ACHN (cell line): ENCODE results near the gene MXD3.
"Not testable (repeated sequence)": the region's sequence is repeated elsewhere in the genome, so short reads cannot be mapped to it uniquely, and the experiment has no call there.

Experiments
- DNase-seq: peaks from one replicate; pipeline ENCODE4 v3.0.0-alpha.2; 2015
- in situ Hi-C: cut with HindIII; loops from 2 replicates; pipeline ENCODE4 v1.10.0; 2017; ENCODE audit warnings: low sequenced_read_pairs, low pct_ligation_motif_present, low pct_unique_long_range_greater_than_20kb

MXD3 gene

DNA sequence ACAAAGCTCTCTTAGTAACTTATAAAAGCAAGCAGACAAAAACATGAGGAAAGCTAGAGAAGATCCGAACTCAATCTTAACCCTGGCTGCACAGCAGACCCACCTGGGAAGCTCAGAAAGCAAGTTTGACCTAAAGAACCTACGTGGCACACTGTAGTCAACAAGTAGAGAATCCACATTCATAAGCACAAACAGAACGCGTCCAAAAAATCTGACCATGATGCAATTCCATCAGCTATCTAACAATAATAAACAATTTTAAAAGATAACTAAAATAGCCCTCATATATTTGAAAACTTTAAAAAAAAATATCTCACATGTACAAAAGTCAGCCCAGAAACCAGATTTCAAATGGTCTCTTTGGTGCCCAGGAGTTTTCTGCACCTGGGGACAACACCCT lies 35.1 kb upstream of the MXD3 start:
- in situ Hi-C loops, result no loop called here
- DNase-seq, result no peak

DNA sequence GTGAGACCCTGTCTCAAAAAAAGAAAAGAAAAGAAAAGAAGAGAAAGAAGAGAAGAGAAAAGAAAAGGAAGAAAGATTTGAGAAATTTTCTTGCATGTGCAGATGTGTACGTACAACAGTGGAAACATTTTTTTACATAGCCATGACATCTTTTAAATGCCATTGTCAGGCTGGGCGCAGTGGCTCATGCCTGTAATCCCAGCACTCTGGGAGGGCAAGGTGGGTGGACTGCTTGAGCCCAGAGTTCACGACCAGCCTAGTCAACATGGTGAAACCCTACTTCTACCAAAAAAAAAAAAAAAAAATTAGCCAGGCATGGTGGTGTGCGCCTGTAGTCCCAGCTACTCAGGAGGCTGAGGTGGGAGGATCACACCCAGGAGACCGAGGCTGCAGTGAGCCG lies 33.2 kb upstream of the MXD3 start:
- no peak for DNase-seq
- in situ Hi-C loops, result no loop called here

DNA sequence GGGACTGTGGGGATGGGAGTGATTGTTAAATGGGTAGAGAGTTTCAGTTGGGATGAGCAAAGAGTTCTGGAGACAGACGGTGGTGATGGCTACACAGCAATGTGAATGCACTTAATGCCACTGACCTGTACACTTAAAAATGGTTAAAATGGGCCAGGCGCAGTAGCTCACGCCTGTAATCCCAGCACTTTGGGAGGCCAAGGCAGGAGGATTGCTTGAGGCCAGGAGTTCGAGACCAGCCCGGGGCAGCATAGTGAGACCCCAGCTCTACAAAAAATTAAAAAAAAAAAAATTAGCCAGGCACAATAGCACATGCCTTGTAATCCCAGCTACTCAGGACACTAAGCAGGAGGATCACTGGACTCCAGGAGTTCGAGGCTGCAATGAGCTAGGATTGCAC lies 32.1 kb upstream of the MXD3 start:
- no peak for DNase-seq
- in situ Hi-C loops, result no loop called here

DNA sequence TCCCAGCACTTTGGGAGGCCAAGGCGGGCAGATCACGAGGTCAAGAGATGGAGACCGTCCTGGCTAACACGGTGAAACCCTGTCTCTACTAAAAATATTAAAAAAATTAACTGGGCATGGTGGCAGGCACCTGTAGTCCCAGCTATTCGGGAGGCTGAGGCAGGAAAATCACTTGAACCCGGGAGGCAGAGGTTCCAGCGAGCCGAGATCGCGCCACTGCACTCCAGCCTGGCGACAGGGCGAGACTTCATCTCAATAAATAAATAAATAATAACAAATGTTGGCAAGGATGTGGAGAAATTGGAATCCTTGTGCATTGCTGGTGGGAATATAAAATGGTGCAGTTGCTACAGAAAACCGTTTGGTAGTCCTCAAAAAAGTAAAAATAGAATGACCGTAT lies 31.3 kb upstream of the MXD3 start:
- DNase-seq, in situ Hi-C loops: not testable (repeated sequence)

DNA sequence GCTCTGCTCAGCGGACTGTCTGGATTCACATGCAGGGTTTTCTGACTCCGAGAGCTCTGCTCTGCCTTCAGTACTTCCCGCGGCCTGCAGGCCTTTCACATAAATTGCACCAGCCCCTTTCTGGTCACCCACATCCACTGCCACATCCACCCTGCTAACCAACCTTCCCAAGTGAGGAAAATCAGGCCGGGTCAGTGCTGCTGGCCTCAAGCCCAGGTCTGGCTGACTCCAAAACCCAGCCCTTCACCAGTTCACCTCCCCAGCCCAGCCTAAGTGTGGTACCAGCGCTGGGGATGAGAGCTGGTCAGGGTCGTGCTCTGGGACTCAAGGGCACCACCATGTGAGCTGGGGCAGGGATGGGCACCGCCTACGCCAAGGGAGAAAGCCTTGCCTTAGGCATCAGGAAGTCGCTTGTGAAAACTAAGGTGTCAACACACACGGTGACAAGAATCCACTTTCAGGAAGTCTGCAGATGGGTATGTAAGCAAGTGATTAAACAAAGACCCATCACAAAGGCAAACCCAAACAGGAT lies 27.5 kb upstream of the MXD3 start:
- DNase-seq, result no peak
- in situ Hi-C loops, result no loop called here

DNA sequence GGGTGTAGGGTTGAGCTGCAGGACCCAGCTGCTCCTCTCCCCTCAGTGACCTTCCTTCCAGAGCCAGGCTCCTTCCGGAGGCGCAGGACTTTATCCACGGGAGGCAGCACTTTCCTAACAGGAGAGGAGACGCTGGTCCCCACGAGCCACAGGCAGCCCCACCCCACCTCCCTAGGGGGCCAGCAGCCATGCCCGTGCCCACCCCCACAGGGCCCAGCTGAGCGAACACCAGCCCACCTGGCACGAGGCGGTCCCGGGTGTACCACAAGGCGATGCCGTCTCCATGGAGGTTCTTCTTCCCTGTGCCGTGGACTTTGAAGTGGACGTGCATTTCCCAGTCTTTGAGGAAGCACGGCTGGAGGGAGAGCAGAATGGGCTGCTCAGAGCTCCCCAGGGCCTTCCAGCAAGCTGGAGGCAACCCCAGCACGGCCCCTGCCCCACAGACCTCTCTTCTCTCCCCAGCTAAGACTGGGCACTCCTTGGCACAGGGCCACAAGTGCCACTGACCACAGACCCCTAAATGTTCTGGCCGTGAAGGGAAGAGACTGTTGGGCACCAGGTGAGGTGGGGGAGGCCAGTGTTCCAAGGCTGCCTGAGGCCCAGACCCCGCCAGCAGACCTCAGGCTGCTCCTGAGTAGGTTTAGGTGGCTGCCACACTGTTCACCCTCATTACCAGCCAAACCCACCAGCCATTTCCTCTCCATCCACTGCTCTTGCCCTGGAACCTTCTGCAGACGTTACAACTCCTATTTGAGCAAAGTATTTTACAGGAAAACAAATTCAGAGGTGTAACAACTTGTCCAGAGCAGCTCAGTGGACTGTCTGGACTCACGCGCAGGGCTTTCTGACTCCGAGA lies 26.8 kb upstream of the MXD3 start:
- in situ Hi-C loops, result no loop called here
- no peak for DNase-seq

DNA sequence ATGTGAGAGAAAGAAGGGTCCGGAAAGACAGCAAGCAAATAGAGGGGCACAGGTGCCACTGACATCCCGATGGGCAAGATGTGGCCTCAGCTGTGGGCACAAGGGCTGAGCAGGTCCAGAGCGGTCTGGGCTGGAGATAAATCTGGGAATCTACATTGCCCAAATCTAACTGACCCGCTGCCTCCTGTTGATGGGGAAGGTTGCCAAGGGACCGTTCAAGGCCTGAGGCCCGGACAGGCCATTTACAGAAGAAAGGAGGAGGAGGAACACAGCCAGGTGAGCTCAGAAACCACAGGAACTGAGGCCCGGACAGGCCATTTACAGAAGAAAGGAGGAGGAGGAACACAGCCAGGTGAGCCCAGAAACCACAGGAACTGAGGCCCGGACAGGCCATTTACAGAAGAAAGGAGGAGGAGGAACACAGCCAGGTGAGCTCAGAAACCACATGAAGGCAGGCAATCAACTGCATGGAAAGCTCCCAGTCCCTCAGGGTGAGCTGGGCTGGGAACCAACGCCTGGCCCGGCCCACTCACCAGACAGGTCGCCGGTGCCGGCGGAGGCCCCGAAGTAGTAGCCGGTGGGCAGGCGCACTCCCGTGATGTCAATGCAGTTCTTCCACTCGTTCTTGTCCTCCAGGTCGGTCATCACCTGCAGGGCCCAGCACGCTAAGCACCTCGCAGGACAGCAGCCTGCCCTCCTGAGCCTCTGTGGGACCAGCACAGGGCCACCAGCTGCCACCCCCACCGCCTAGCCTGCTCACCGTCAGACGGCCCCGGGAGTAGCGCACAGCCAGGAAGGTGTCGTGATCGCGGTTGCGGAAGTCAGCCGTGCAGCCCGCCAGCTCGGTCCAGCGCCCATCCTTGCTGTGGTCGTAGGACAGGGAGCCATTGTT lies 25.2 kb upstream of the MXD3 start:
- in situ Hi-C loops, result no loop called here
- no peak for DNase-seq

DNA sequence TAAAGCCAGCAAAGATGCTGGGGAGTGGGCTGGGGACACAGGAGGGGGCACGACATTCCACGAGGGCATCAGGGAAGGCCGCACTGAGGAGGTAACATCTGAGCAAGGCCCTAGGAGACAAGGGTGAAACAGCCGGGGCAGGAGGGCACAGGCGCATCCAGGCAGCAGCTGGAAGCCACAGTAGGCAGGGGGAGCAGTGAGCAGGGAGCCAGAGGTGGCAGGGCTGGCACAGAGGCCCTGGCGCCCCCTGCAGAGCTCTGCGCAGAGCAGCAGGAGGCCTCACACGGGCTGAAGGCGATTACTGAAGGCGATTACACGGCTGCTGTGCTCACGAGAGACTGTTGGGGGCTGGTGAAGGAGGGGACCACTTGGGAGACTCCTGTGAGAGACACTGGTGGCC lies 24.4 kb upstream of the MXD3 start:
- in situ Hi-C loops, result no loop called here
- peak; percentile 69 for DNase-seq

DNA sequence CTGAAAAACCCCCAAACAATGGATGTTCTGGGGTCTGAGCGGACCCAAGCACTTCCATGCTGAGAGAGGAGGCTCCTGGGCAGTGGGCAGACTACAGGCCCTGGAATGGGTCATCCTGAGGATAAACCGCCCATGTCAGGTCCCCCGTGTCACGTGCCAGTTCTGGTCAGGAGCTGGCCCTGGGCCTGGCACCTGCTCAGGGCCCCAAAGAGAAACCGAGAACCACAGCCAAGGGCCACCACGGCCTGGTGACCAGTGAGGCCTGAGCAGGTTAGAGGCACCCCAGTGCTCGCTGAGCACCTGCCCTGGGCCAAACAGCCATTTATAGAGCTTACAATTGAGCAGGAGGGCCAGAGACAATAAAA lies 24.0 kb upstream of the MXD3 start:
- DNase-seq, result no peak
- in situ Hi-C loops, result no loop called here

DNA sequence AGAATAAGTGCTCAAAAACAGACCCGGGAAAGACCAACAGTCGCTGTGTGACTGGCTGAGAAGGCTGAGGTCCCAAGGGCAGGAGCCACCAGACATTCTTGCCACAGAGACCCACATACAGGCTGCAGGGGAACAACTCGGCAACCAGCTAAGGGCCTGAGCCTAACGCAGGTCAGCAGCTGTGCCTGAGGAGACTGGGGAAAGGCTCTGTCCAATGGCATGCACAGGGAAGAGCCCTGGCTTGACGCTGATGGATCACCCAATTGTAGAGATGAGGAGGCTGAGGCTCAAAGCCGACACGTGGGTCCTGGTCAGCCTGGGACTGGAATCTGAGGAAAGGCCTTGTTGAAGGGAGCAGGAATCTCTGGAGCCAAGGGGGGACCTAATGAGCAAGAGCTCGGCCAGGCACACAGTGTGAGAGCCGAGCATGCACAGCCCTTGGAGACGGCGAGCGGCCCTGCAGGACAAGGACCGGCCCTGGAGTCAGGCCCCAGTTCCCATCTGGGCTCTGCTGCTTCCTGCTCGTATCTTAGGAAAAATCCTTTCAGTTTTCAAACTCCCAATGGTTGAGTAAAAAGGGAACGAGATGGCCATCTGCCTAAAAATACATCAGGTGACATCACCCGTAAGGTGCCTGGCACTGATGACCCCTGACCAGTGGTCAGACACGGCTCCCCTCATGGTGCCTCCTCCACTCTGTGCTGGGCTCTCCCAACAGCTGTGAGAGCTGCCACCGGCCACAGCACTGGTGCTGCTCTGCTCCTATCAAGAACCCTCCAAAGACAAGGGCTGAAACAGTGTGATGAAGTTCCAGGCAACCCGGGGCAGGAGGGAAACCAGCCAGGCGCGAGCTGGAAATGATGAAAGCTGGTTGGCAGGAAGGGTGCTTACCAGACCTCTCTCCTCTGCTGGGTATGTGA lies 23.3 kb upstream of the MXD3 start:
- DNase-seq, result no peak
- in situ Hi-C loops, result no loop called here

DNA sequence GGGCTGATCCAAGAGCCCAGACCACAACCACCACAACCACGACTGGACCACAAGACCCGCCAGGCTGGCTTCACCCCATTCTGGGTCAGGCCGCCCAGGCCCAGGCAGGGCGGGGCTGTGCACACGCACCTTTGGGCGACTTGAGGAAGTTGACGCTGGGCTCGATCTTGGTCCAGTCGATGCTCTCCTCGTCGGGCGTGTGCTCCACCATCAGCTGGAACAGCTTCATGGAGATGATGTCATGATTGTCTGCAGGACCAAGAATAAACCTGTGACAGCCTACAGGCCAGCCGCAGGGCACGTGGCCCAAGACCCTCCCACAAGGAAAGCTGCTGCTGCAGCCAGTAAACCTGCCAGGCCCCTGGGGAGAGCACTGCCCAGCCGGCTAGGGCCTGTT lies 22.5 kb upstream of the MXD3 start:
- in situ Hi-C loops, result no loop called here
- DNase-seq, result no peak

DNA sequence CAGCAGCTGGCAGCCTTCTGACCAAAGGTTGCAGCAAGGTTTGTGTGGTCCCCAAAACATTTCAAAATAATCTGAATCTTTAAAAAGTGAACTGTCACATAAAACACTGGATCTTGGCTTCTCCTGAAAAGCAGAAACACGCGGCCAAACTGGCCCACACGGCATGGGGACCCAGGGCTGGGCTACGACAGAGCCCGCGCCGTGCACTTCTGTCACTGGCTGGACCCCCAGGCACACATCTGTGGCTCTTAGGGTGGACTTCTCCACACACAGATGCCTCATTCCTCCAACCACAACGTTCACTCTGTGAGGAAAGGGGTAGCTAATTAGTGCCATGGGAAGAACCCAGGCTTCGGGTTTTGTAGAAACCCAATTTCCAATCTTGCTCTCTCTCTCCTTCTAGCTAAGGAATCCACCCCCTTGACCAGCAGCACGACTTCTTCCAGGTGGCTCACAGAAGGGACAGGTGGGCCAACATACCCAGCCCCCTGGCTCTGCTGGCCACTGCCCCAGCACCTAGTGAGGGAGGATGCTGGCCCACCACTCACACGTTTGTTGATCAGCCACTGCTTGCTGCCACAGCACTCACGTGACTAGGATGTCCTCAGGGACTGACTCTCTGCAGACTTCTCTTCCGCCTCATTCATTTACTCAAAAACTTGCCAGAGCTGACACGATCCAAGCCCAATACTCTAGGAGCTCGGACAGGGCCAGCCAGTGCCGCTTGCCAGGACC lies 21.9 kb upstream of the MXD3 start:
- in situ Hi-C loops, result no loop called here
- DNase-seq, result no peak

DNA sequence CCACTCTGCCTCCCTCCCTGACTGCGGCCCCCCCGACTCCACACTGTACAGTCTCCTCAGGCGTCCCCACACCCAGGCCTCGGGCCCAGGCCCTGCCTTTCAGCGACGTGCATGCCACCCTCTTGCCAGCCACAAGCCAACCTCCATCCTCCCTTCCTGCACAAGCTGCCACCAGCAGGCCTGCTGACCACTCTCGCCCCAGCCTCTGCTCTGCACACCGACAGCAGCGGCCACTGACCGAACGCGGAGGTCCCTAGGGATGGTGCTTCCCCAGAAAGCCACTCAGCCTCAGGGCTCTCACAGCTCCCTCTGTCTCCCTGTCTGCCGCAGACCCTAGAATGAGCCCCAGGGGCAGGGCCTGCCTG lies 21.2 kb upstream of the MXD3 start:
- in situ Hi-C loops, result no loop called here
- no peak for DNase-seq

DNA sequence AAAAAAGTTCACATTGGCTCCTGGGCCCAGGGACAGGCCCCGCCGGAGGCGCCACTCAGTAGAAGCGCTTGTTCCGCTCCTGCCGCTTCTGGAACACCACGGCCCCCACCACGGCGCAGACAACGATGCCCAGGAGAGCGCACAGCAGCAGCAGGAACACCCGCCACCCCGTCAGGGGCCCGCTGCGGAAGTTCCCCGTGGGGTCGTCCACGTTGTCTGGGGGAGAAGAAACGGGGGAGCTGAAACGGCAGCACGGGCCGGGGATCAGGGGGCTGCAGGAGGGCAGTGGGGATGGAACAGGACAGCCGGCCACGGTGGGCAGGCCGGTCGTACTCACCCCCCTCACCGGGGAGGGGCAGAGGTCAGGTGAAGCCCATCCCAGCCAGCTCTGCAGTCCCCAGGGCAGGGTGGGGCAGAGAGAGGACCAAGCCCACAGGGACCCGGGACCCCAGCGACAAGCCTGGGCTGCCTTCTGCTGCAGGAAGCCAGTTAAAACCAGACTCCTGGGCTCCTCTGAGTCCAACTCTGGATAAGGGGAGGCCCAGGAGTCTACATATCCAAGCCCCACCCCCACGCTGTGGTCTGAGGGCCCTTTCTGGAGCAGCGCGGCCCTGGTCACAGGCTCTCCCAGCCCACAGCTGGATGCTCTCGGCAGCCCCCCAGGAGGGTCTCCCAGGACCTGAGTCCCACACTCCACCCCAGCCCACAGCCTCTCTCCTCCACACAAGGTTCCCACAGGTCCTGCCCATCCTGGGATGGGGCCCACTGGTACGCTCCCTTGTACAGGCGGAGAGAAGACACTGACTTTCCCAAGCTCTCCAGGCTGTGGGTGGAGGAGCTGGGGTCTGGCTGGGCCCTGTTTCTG lies 20.6 kb upstream of the MXD3 start:
- in situ Hi-C loops, result no loop called here
- DNase-seq, result no peak

DNA sequence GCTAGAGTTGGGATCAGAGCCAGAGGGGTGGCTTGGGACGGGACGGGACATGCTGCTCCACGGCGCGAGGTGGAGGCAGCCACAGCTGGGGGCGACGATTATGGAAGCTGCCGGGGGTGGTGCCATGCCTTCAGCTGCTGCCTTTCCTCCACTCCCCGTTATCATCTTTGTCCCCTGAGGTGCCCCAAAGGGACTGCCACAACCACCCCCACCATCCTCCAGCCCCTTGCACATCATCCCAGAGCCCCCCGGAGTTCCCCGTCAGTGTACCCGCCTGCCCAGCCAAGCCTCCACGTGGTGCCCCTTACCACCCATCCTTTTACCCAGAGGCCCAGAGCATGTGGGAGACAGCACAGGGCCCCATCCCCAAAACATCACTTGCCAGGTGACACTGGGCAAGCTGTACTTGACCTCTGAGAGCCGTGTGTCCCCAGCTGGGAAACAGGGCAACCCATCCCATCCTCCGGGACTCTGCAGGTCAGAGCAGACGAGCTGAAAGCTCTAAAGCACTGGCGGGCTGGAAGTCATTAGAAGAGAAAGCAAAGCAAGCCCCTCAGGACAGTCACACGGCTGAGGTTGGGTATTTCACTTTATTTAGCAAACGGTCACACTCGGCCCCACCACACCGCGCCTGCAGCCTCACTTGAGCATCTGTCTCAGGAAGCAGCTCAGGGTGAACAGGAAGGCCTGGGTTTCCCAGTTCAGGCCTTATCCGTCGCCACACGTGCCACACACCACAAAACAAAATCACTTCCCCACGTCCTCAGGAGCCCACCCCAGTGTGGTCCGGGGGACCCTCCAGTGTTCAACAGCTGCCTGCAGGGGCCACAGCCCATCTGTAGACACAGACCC lies 19.5 kb upstream of the MXD3 start:
- DNase-seq, result no peak
- in situ Hi-C loops, result no loop called here

DNA sequence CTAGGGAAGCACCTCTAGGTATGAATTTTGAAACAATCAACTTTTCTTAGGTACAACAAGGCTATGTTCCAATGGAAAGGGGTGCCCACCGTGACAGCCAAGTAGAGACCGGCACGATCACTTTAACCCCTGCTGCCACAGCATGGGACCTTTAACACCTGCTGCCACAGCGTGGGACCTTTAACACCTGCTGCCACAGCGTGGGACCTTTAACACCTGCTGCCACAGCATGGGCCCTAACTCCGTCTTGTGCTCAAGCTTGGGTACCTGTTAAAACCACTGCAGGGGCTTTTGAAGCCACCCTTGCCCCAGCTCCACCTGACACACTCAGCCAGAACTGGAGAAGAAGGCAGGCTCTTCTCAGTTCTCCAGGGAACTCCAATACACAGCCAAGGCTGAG lies 18.2 kb upstream of the MXD3 start:
- no peak for DNase-seq
- in situ Hi-C loops, result no loop called here
